CD4-positive, alpha-beta T cell treated with Interleukin-12 subunit alpha and Interleukin-12 subunit beta, for 1 hour (primary cell): ENCODE measurements around the gene FER.
"Not testable (repeated sequence)": the region's sequence is repeated elsewhere in the genome, so short reads cannot be mapped to it uniquely, and the experiment has no call there.

Source experiments
- DNase-seq: peaks from one replicate; pipeline ENCODE4 v3.0.0-alpha.2; 2020

FER gene

GRCh38 chr5:109145139-109145538, 397.4 kb downstream of the FER start:
- no peak for DNase-seq

- DNase-seq: no peak
Observed at GRCh38 chr5:109146591-109146990, 398.9 kb downstream of the FER start.

- DNase-seq: no peak
Observed at GRCh38 chr5:109152565-109152964, 404.9 kb downstream of the FER start.

GRCh38 chr5:109155625-109156024, 407.9 kb downstream of the FER start:
- DNase-seq: no peak

- DNase-seq: no peak
Observed at GRCh38 chr5:109156885-109157284, 409.2 kb downstream of the FER start.

GRCh38 chr5:109160468-109160867, 412.8 kb downstream of the FER start:
- no peak for DNase-seq

- no peak for DNase-seq
Observed at GRCh38 chr5:109161914-109162683, 414.4 kb downstream of the FER start.

GRCh38 chr5:109163336-109163735, 415.6 kb downstream of the FER start:
- DNase-seq: no peak

- DNase-seq: no peak
Observed at GRCh38 chr5:109164001-109164400, 416.3 kb downstream of the FER start.

GRCh38 chr5:109167586-109167985, 419.9 kb downstream of the FER start:
- no peak for DNase-seq

GRCh38 chr5:109168151-109168550, 420.5 kb downstream of the FER start:
- no peak for DNase-seq

GRCh38 chr5:109170629-109171350, 423.1 kb downstream of the FER start:
- no peak for DNase-seq

GRCh38 chr5:109171437-109172073, 423.9 kb downstream of the FER start:
- not testable (repeated sequence) for DNase-seq

- no peak for DNase-seq
Observed at GRCh38 chr5:109173036-109173794, 425.5 kb downstream of the FER start.

GRCh38 chr5:109177227-109177626, 429.5 kb downstream of the FER start:
- no peak for DNase-seq

- DNase-seq: no peak
Observed at GRCh38 chr5:109177782-109178181, 430.1 kb downstream of the FER start.

- no peak for DNase-seq
Observed at GRCh38 chr5:109180668-109181067, 433.0 kb downstream of the FER start.

GRCh38 chr5:109186759-109187158, 439.1 kb downstream of the FER start:
- no peak for DNase-seq

- DNase-seq: peak; percentile 4
Observed at GRCh38 chr5:109191153-109191558, 443.5 kb downstream of the FER start.

GRCh38 chr5:109192027-109192426, 444.3 kb downstream of the FER start:
- no peak for DNase-seq

- no peak for DNase-seq
Observed at GRCh38 chr5:109192555-109193281, 445.0 kb downstream of the FER start.

GRCh38 chr5:109195667-109196066, 448.0 kb downstream of the FER start:
- DNase-seq: no peak
